Fibroblast of lung (primary cell): Measurements from ENCODE around the gene SCARF1. TPM values are rescaled to one million over a fixed set of nuclear protein-coding genes. Genes with fewer than 3 reads are reported as not detected.

Experiments used
- DNase-seq, 2 donors: peaks; one replicate each; pipeline versions ENCODE4 v3.0.0 to v3.0.0-alpha.2; 2010; ENCODE audit warnings: low read depth in 2 of 2
- H2AFZ ChIP-seq: 2 replicates; pipeline ENCODE4 v1.5.1; 2012; ENCODE audit warnings: low read length, control low read depth, inconsistent platforms
- H3K27ac ChIP-seq: 2 replicates; pipeline ENCODE4 v1.5.1; 2011; ENCODE audit warnings: low read length, control low read depth; ENCODE audit not compliant: insufficient read depth
- H3K27me3 ChIP-seq: 2 replicates; pipeline ENCODE4 v1.5.1; 2011; ENCODE audit warnings: mild to moderate bottlenecking, low read length; ENCODE audit not compliant: control insufficient read depth, insufficient read depth
- H3K36me3 ChIP-seq: 2 replicates; pipeline ENCODE4 v1.5.1; 2011; ENCODE audit warnings: low read length; ENCODE audit not compliant: control insufficient read depth, insufficient read depth
- H3K4me1 ChIP-seq: 2 replicates; pipeline ENCODE4 v1.5.1; 2011; ENCODE audit warnings: low read length; ENCODE audit not compliant: control insufficient read depth, insufficient read depth; ENCODE audit errors: extremely low read depth
- H3K4me2 ChIP-seq: 2 replicates; pipeline ENCODE4 v1.5.1; 2011; ENCODE audit warnings: low read length, control low read depth; ENCODE audit not compliant: insufficient read depth; ENCODE audit errors: extremely low read depth
- H3K4me3 ChIP-seq, 4 experiments: fragments of 200-600 bp in 1 of 4; sonication (generic) in 1 of 4; replicated peaks in 1 of 4; 2 replicates each; pipeline ENCODE4 v1.5.1; 2011 to 2016; ENCODE audit warnings: low read length in 4 of 4, low read depth in 3 of 4, mild to moderate bottlenecking in 3 of 4, control low read depth in 2 of 4, inconsistent platforms in 1 of 4, mixed read lengths in 1 of 4; ENCODE audit not compliant: insufficient read depth in 1 of 4; ENCODE audit errors: control extremely low read depth in 1 of 4
- H3K79me2 ChIP-seq: 2 replicates; pipeline ENCODE4 v1.5.1; 2012; ENCODE audit warnings: mild to moderate bottlenecking, low read length, inconsistent platforms; ENCODE audit not compliant: control insufficient read depth, insufficient read depth
- H3K9ac ChIP-seq: 2 replicates; pipeline ENCODE4 v1.5.1; 2011; ENCODE audit warnings: mild to moderate bottlenecking, low read length, control low read depth; ENCODE audit not compliant: insufficient read depth
- H3K9me3 ChIP-seq: 2 replicates; pipeline ENCODE4 v1.5.1; 2012; ENCODE audit warnings: low read depth, low read length; ENCODE audit not compliant: control insufficient read depth, insufficient read depth
- H4K20me1 ChIP-seq: 2 replicates; pipeline ENCODE4 v1.5.1; 2011; ENCODE audit warnings: low read length; ENCODE audit not compliant: control insufficient read depth, insufficient read depth; ENCODE audit errors: extremely low read depth
- CTCF ChIP-seq, 2 donors: IDR thresholded peaks in 1 of 2; conservative IDR thresholded peaks in 1 of 2; 1 replicate in 1 of 2; 2 replicates in 1 of 2; pipeline ENCODE4 v1.5.1; 2011 to 2012; ENCODE audit warnings: low read length in 2 of 2, control low read depth in 1 of 2, inconsistent platforms in 1 of 2, low read depth in 1 of 2, mild to moderate bottlenecking in 1 of 2
- EZH2 ChIP-seq: IDR thresholded peaks from 2 replicates; pipeline ENCODE4 v1.5.1; 2012; ENCODE audit warnings: low read length, control low read depth, mild to moderate bottlenecking; ENCODE audit errors: missing control alignments
- polyA plus RNA-seq, 2 donors: library from polyadenylated mRNA; depleted of rRNA in 1 of 2; stranded (reverse) in 1 of 2; unstranded in 1 of 2; fragments of >200 nt; gene quantifications; 2 replicates each; pipeline ENCODE4 v1.2.1, GENCODE V29; 2011 to 2012; ENCODE audit warnings: missing spikeins in 1 of 2
- total RNA-seq: library from RNA; depleted of rRNA; stranded (reverse); fragments of >200 nt; gene quantifications from 2 replicates; pipeline ENCODE4 v1.2.1, GENCODE V29; 2014

The SCARF1 gene
- total and polyA plus RNA-seq, 2 donors (not counting 1 experiment from before 2014, with no cell fraction given), result 0.99 to 2.4 TPM

GRCh38 chr17:1636732-1637285 lies 8.7 kb downstream of the SCARF1 start:
- no peaks in the 10 kb centered on the region for H3K27me3 ChIP-seq
- H3K79me2 ChIP-seq, result no peaks in the 10 kb centered on the region
- no peaks in the 10 kb centered on the region for H3K9me3 ChIP-seq
- no peaks in the 10 kb centered on the region for H3K36me3 ChIP-seq
- H3K4me1 ChIP-seq, result no peaks in the 10 kb centered on the region
- TF ChIP-seq EZH2 (no peak), CTCF (conservative IDR thresholded peaks at IDR 0.05 in 1 of 2, IDR thresholded peaks at IDR 0.05 in 1 of 2; ENCODE audit: low read depth in 1 of 2, low read length in 2 of 2) (no peak)
- no peak overlapping the region for H3K4me3 ChIP-seq
- no peak overlapping the region for H2AFZ ChIP-seq
- H3K4me2 ChIP-seq, result no peak overlapping the region
- H3K27ac ChIP-seq, result no peak overlapping the region
- DNase-seq, result no peak
- no peak overlapping the region for H3K9ac ChIP-seq
- H4K20me1 ChIP-seq, result no peaks in the 10 kb centered on the region

GRCh38 chr17:1635675-1636465 lies 9.7 kb downstream of the SCARF1 start:
- DNase-seq, result no peak
- TF ChIP-seq CTCF (conservative IDR thresholded peaks at IDR 0.05 in 1 of 2, IDR thresholded peaks at IDR 0.05 in 1 of 2; ENCODE audit: low read depth in 1 of 2, low read length in 2 of 2) (no peak), EZH2 (no peak)
- no peaks in the 10 kb centered on the region for H3K4me1 ChIP-seq
- no peaks in the 10 kb centered on the region for H3K27me3 ChIP-seq
- no peaks in the 10 kb centered on the region for H4K20me1 ChIP-seq
- H3K4me2 ChIP-seq, result no peak overlapping the region
- H3K79me2 ChIP-seq, result no peaks in the 10 kb centered on the region
- no peak overlapping the region for H3K9ac ChIP-seq
- no peaks in the 10 kb centered on the region for H3K36me3 ChIP-seq
- no peak overlapping the region for H3K4me3 ChIP-seq
- H3K9me3 ChIP-seq, result no peaks in the 10 kb centered on the region
- H2AFZ ChIP-seq, result no peak overlapping the region
- H3K27ac ChIP-seq, result no peak overlapping the region

GRCh38 chr17:1634841-1635650 lies 10.5 kb downstream of the SCARF1 start:
- Histone ChIP-seq H2AFZ (no peak overlapping the region), H3K9ac (no peak overlapping the region)

More at GRCh38 chr17:1634841-1635650, 10.5 kb downstream of the SCARF1 start:
- Histone ChIP-seq H4K20me1 (no peaks in the 10 kb centered on the region), H3K4me3 (no peak overlapping the region), H3K27me3 (no peaks in the 10 kb centered on the region), H3K4me1 (no peaks in the 10 kb centered on the region), H3K9me3 (no peaks in the 10 kb centered on the region), H3K36me3 (no peaks in the 10 kb centered on the region), H3K27ac (no peak overlapping the region), H3K79me2 (no peaks in the 10 kb centered on the region), H3K4me2 (no peak overlapping the region)
- DNase-seq, result no peak
- no peak for TF ChIP-seq EZH2
- no peak for TF ChIP-seq CTCF (conservative IDR thresholded peaks at IDR 0.05 in 1 of 2, IDR thresholded peaks at IDR 0.05 in 1 of 2; ENCODE audit: low read depth in 1 of 2, low read length in 2 of 2)
